GM21786 (cell line): ENCODE results near the gene COL23A1.
"Not testable (repeated sequence)": the region's sequence is repeated elsewhere in the genome, so short reads cannot be mapped to it uniquely, and the experiment has no call there.

Experiments
- ATAC-seq: cut with Tn5 transposase; IDR thresholded peaks from one replicate; pipeline ENCODE4 v1.9.1; 2021; ENCODE audit not compliant: unreplicated experiment

COL23A1 gene

DNA sequence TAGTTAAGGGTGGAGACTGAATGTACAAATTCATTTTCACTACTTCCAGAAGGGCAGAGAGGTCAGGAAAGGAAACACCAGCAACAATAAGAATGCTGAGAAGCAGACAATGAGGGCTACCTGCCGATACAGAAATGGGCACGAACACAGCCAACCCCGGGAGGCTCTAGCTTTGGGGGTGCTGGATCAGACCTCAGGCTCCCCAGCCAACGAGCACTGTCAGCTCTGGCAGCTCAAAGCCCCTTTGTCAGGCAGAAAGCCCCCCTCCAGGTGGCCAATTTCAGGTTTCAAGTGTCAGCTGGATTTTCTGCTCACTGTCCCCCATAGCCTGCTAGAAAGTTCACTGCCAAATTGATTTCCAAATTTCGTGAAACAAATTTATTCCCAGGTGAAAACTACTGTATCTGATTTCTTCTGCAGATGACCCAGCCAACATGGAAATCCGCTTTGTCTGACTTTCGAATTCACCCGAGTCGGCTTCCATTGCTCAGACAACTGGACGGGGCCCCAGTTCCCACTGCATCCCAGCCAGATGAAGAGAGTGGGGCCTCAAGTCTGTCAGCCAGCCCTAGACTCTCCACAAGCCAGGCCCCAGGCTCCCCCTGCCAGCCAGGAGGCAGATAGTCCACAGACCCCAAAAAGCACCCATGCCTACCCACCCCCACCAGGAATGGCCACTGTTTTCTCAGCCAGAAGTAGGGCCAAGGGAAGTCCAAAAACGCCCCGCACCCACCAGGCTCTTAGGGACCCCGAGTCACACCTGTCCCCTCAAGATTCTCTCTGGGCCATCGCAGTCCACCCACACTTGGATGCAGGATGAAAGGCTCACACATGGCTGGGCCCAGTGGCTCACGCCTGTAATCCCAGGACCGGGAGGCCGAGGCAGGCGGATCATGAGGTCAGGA is 261.1 kb downstream of the COL23A1 start:
- ATAC-seq: no peak

DNA sequence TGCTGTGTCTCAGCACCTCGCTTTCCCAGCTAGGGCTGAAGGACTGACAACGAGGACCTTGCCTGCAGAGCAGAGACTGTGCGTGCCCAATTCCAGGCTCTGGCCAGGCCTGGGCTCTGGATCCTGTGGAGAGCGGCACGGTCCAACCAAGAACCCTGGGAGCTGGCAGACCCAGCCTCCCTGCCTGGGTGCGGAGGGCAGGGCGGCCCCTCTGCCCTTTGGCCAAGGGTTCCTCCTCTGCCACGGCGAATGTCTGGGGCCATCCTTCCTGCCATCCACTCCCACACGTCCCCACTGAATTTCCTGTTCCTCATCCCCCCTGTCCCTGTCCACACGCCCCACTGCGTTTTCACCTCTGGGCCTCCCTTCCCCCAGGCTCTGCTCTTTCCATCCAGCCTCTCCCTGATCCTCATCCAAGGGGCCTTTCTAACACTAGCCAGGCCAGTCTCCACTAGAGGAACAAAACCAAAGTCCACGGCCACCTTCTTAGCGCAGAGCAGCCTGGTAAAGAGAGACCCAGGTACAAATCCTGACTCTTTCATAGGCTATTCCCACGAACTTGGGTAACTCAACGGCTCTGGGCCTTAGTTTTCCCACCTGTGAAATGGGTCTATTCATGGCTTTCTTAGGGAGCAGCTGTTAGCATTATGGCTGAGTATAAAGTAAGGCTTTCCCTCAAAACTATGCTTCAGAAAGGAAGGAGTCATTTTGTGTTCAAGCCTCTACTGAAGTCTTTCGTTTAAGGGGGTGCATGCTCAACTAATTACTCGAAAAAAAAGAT is 262.1 kb downstream of the COL23A1 start:
- ATAC-seq: no peak

DNA sequence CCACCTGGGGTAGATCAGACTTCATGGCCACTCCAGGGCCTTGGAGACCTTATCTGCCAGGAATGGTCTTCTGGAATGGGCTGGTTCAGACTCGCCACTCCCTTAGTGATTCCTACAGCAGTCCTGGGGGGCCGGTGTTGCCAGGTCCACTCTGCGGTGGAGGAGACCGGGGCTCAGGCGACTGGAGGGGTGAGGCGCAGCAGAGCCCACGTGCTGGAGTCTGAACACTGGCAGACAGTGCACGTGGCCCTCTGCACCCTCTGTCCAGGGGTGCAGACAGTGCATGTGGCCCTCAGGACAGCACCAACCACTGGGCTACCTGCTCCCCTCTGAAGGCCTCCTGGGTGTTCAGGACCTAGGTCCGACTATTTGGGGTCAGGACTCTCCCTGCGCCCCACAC is 262.7 kb downstream of the COL23A1 start:
- no peak for ATAC-seq

DNA sequence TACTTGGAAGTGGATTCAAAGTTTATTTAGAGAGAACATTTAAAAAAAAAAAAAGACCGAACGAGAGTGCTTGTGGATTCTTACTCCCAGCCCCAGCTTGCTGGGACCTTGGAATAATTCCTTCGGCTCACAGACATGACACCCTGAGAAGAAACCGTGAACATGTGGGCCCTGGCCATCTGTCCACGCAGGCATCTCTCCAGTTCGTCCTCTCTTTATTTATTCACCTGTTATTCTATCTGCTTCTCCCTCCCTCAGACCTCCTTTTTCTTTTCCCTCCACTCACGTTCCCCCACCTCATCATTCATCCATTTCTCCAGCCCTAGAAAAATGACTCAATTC is 263.8 kb downstream of the COL23A1 start:
- no peak for ATAC-seq

DNA sequence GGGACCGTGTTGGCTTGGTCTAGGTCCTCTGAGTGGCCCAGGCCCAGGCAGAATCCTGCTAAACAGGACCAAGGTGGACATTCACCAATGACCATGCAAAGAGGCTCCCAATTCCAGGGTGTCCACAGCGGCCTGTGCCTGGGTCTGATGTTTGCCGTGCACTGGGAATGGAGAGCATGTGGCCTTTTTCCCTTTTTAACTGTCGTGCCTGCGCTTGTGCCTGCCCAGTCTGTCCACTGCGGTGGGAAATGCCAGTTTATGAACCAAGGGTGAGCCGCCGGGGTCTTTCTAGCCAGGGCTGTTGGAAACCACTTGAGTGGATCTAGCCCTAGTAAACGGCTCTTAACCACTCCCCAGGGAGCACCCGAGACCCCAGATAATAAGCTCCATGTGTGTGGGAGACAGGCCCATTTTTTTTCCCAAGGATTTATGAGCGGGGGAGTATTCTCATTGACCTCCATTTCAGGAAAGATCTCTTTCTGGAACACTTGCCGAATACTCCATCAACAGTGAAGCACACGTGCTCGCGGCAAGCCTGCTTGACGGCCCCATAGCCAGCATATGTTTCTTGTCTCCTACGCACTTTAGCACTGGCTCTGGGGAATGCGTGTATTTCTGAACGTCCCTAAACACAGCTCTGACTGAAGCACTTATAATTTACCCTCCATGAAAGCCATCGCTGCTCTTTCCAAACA is 264.4 kb downstream of the COL23A1 start:
- no peak for ATAC-seq

DNA sequence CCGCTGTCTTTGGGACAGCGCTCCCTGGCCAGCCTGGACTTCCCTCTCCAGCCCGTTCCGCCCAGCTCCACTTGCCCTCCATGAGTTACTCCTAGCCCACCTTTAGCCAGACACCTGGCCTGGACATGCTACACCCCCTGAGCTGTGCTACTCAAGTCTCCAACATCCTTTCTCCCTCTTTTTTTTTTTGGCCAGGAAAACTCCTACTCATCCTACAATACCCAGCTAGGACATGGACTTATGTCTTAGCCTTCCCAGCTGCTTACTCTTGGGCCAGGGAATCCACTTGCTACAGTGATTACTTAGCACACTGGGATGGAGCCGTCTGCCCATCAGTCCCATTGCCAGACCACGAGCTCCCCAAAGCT is 264.9 kb downstream of the COL23A1 start:
- no peak for ATAC-seq

- no peak for ATAC-seq
Measured at GRCh38 chr5:178324481-178325310, 265.5 kb downstream of the COL23A1 start.

DNA sequence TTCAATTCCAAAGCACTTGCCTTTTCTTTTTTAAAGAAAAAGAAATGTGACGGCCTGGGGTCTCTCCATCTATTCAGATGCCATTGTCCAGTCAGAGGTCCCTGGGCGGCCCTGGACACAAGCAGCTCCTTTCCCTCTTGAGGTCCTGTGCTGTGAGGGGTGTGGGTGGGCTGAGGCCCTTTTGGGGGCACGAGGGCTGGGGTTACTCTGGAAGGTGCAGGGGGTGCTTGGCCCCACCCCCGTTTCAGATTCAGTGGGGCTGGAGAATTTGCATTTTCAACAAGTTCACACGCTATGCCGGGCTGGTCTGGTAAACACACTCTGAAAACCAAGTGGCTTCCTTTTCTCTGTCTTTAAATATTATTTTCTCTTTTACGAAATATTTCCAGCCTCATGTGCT is 266.2 kb downstream of the COL23A1 start:
- ATAC-seq: no peak

DNA sequence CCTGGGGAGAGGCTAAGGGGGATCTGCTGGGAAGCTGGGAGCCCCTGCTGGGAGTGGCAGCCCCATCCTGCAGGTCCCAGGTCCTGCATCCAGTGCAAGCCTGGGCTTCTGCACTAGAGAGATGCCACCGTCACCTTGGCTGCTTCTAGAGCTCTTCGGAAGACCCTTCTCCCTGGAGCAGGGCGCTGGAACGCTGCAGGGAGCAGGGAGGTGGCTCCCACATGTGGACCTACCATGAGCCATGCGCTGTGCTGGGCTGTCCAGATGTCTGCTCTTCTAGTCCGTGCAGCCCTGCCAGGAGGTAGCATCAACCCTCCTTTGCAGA is 266.7 kb downstream of the COL23A1 start:
- no peak for ATAC-seq

DNA sequence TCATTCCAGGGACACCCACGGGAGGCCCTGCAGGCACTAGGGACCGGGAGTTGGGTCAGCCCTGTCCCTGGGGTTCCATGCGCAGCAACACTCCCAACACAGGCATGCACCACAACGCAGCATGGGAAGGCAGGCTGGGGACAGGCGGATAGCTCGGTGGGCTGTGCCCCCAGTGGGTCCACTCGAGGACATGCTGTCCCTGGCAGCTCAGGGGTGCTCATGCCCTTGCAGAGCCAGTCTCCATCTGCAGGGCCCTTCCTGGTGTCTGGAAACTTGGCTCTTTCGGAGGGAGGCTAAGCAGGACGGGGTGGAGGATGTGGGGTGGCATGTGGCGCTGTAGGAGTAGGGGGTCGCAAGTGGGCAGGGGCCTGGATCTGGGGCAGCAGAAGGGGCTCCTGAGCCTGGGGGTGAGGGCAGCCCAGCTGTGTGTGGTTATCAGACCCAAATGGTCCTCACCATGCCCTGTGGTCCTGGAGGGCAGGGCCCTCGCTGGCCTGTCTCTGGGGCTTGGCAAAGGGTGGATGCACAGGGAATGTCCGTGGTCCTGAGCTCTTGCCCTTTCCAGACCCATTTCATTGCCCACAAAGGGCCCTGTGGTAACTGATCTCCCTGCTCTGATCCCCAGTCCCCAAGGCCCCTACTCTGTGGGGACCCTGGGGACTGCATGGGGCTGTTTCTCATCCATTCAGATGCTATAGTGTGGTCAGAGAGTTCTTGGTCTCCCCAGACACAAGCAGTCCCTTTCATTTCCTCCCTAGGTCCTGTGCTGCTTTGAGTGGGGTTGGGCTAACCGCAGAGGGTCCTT is 267.3 kb downstream of the COL23A1 start:
- no peak for ATAC-seq

GRCh38 chr5:178320281-178320855 is 269.8 kb downstream of the COL23A1 start:
- ATAC-seq: no peak

GRCh38 chr5:178319541-178320041 is 270.6 kb downstream of the COL23A1 start:
- no peak for ATAC-seq

GRCh38 chr5:178318893-178319292 is 271.3 kb downstream of the COL23A1 start:
- no peak for ATAC-seq

- no peak for ATAC-seq
Measured at GRCh38 chr5:178318382-178318781, 271.8 kb downstream of the COL23A1 start.

GRCh38 chr5:178317727-178318126 is 272.5 kb downstream of the COL23A1 start:
- not testable (repeated sequence) for ATAC-seq

DNA sequence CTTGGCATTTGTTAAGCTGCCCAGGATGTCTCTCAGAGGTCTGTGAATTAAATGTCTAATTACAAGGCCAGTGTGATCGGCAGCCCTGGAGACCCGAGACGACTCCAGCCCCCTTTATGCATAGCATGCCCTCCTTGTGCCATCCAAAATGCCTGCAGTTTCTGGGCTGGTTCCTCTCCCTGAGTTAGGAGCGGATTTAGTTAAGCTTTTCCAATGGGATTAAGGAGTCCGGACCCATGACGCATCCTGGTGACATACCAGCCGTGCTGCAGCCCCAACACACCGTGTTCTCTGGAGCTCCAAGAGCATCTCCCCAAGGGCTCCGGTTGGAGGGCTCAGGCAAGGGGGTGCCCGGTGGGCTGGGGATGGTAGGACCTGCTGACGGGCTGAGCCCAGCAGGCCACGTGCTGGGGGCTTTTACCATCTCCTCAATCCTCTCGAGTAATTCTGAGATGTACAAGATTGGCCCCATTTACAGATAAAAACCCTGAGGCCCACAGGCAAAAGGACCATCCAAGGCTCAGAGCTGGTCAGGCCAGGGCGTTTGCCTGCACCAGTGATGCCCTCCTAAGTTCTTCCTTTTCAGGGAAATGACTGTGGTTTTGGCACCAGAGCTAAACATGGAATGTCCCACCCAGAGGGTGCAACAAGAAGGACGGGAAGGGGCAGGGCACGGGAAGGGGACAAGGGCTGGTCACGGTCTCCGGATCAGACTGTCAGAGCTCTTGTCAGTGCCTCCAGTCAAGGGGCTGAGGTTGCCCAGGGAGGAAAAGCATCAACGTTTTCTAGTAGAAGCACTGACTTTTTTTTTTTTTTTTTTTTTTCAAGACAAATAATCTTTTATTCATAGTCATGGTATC is 275.0 kb downstream of the COL23A1 start:
- no peak for ATAC-seq

GRCh38 chr5:178314061-178314660 is 276.0 kb downstream of the COL23A1 start:
- ATAC-seq: no peak

GRCh38 chr5:178313316-178313715 is 276.9 kb downstream of the COL23A1 start:
- no peak for ATAC-seq
